GM04503 (cell line): ENCODE results near the gene DOCK7.
"Not testable (repeated sequence)": the region's sequence is repeated elsewhere in the genome, so short reads cannot be mapped to it uniquely, and the experiment has no call there.

Experiments used
- DNase-seq: peaks from one replicate; pipeline ENCODE4 v3.0.0-alpha.2; 2012; ENCODE audit warnings: low read depth

Gene DOCK7

GRCh38 chr1:62530516-62531154 is 157.6 kb downstream of the DOCK7 start:
- DNase-seq: no peak

GRCh38 chr1:62529227-62529626 is 159.0 kb downstream of the DOCK7 start:
- DNase-seq: no peak

GRCh38 chr1:62528015-62528414 is 160.2 kb downstream of the DOCK7 start:
- no peak for DNase-seq

GRCh38 chr1:62527346-62527745 is 160.8 kb downstream of the DOCK7 start:
- DNase-seq: not testable (repeated sequence)

- no peak for DNase-seq
Measured at GRCh38 chr1:62523860-62524259, 164.3 kb downstream of the DOCK7 start.

GRCh38 chr1:62516600-62516999 is 171.6 kb downstream of the DOCK7 start:
- DNase-seq: no peak

- no peak for DNase-seq
Measured at GRCh38 chr1:62514746-62515423, 173.3 kb downstream of the DOCK7 start.

- no peak for DNase-seq
Measured at GRCh38 chr1:62513013-62513412, 175.2 kb downstream of the DOCK7 start.

- DNase-seq: no peak
Measured at GRCh38 chr1:62509028-62509427, 179.2 kb downstream of the DOCK7 start.

GRCh38 chr1:62508187-62508758 is 179.9 kb downstream of the DOCK7 start:
- no peak for DNase-seq

- DNase-seq: no peak
Measured at GRCh38 chr1:62500210-62500609, 188.0 kb downstream of the DOCK7 start.

- DNase-seq: no peak
Measured at GRCh38 chr1:62494137-62494536, 194.0 kb downstream of the DOCK7 start.

- no peak for DNase-seq
Measured at GRCh38 chr1:62493656-62494055, 194.5 kb downstream of the DOCK7 start.

- DNase-seq: no peak
Measured at GRCh38 chr1:62492521-62492920, 195.7 kb downstream of the DOCK7 start.

- no peak for DNase-seq
Measured at GRCh38 chr1:62487956-62488355, 200.2 kb downstream of the DOCK7 start.

- DNase-seq: no peak
Measured at GRCh38 chr1:62484824-62485468, 203.2 kb downstream of the DOCK7 start.

- no peak for DNase-seq
Measured at GRCh38 chr1:62481681-62482080, 206.5 kb downstream of the DOCK7 start.

GRCh38 chr1:62476525-62477219 is 211.5 kb downstream of the DOCK7 start:
- DNase-seq: no peak

- DNase-seq: no peak
Measured at GRCh38 chr1:62467092-62467491, 221.1 kb downstream of the DOCK7 start.

GRCh38 chr1:62462370-62462769 is 225.8 kb downstream of the DOCK7 start:
- DNase-seq: no peak

- DNase-seq: no peak
Measured at GRCh38 chr1:62457955-62458354, 230.2 kb downstream of the DOCK7 start.

GRCh38 chr1:62452951-62453350 is 235.2 kb downstream of the DOCK7 start:
- DNase-seq: no peak
